Coronary artery (tissue), 2 donors: ENCODE results near the gene CCDC33.

Experiments
- DNase-seq: peaks from one replicate; pipeline ENCODE4 v3.0.0-alpha.2; 2017; ENCODE audit warnings: low spot score
- H3K27ac ChIP-seq, 2 donors: fragments of 200-600 bp; sonication (generic); one replicate each; pipeline ENCODE4 v1.5.1; 2016 to 2019
- H3K4me3 ChIP-seq: fragments of 200-600 bp; sonication (generic); 2 replicates; pipeline ENCODE4 v1.5.1; 2016; ENCODE audit warnings: mild to moderate bottlenecking, moderate library complexity
- TF ChIP-seq, protein P1 (sequence below): fragments of 200-600 bp; sonication (generic); IDR thresholded peaks from one replicate; pipeline ENCODE4 v1.5.1; 2019; ENCODE audit warnings: antibody characterized with exemption

CCDC33 gene

DNA sequence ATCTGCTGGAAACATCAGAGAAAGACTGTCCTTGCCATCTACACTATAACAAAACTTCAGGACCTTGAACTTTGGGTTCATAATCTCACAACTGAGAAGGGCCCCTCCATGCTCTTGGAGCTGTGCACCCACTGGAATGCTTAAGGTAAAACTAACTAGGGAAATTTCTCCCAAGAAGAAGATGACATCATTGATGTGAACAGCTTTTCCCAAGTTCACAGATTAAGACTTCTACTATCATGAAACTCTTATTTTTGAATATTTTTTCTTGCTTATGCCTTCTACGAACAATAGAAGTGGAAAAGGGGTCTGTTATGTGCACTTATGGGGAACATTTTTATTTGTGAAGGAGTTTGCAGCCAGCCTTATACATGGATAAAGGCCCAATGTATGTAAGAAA is 126.4 kb downstream of the CCDC33 start:
- Histone ChIP-seq H3K27ac (no peak overlapping the region), H3K4me3 (no peak overlapping the region)
- DNase-seq, result no peak
- TF ChIP-seq, protein P1, sequence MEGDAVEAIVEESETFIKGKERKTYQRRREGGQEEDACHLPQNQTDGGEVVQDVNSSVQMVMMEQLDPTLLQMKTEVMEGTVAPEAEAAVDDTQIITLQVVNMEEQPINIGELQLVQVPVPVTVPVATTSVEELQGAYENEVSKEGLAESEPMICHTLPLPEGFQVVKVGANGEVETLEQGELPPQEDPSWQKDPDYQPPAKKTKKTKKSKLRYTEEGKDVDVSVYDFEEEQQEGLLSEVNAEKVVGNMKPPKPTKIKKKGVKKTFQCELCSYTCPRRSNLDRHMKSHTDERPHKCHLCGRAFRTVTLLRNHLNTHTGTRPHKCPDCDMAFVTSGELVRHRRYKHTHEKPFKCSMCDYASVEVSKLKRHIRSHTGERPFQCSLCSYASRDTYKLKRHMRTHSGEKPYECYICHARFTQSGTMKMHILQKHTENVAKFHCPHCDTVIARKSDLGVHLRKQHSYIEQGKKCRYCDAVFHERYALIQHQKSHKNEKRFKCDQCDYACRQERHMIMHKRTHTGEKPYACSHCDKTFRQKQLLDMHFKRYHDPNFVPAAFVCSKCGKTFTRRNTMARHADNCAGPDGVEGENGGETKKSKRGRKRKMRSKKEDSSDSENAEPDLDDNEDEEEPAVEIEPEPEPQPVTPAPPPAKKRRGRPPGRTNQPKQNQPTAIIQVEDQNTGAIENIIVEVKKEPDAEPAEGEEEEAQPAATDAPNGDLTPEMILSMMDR, result no peak

DNA sequence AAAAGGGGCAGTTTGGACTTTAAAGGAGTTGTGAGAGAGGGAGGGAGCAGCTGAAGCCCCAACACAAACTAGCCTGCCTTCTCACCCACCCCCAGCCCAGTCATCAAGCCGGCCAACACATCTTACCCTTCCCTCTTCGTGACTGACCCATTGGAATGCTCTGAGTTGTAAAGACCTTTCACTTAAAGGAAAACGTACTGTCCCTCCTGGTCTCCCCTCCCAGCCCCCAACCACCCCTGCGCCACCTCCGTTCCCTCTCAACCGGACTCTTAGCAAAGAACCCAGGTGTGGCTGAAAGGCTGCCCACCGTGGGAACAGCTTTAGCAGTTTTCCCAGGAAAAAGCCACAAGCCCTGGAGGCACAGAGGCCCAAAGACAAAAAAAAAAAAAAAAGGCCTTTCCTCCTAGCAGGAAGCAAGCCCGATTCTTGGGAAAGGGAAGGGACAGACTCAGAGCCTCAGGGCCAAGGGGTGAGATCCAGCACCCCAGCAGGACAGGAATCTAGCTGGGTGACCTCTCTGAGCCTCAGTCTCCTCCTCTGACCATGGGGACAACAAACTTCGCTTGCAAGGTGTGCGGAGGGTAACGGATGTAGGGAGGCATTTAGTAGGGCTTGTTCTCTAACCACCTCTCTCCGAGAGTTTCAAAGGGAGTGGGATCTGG is 128.9 kb downstream of the CCDC33 start:
- TF ChIP-seq, protein P1, result no peak
- Histone ChIP-seq H3K4me3 (peak overlapping the region; percentile 81), H3K27ac (peak overlapping the region in 1 of 2 donors; percentile 26)
- DNase-seq, result peak; percentile 69

DNA sequence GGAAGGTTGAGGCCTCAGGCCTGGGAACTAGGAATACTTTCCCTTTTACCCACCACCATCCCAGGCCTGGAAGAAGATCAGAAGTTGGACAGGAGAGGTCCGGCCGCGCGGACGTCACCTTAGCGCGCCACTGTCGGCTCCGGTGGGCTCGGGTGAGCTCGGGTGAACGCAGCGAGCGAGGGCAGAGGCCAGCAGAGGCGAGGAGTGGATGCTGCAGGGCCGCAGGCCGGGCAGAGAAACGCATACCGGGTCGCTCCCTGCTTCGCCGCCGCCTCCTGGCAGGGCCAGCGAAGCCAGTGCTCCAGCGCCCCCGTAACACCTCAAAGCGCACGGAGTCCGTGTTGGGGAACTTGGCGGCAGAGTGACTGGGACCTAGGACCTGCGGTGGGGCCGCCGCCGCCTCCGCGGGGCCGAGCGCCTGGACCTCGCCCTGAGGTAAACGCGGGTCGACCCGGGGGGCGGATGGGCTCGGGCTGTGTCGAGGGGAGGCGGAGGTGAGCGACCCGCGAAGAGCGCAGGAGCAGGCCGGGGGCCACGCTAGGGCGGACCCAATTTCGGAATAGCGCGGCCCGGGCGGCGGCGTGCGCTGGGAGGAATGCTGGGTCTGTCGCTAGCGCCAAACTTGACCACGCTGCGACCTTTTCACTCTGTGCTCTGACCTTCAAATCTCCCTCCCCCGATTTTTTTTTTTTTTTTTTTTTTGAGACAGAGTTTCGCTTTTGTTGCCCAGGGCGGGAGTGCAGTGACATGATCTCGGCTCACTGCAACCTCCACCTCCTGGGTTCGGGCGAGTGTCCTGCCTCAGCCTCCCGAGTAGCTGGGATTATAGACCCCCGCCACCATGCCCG is 129.7 kb downstream of the CCDC33 start:
- TF ChIP-seq, protein P1, result no peak
- Histone ChIP-seq H3K4me3 (peak overlapping the region; percentile 81), H3K27ac (peak overlapping the region in 1 of 2 donors; percentile 26)
- DNase-seq, result peak; percentile 70

DNA sequence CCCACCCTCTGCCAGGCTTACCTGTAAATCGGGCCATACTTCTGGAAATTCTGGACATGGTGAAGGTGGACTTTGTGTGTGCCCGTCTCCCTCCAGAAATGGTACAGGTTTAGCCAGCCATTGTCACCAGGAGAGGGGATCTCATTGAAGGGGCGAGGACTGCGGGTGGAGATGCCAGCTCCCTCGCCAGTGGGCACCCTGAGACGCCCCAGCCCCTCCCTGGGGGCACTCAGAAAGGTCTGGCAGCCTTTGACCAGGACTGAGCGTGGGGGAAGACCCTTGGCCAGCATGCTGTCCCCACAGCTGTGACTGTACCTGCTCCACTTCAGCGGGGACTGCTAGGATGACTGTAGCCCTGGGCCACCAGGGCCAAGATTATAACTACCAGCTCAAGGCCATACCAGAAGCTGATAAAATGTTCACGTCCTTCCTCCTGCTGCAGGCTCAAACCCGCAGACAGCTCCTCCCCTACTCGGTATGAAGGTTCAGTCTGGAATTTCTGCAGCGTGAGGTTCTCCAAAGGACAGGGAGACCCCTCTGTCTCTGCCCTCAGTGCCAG is 131.2 kb downstream of the CCDC33 start, which contains the start of gene CYP11A1:
CYP11A1 (minus strand) TSS at position 351 of the 559 bp plus-strand sequence; CDS start at position 290, 61 bp downstream.
- TF ChIP-seq, protein P1, result no peak
- DNase-seq, result peak; percentile 69
- Histone ChIP-seq H3K27ac (no peak within 1 kb of the TSS), H3K4me3 (peak within 1 kb of the TSS; percentile 81)

DNA sequence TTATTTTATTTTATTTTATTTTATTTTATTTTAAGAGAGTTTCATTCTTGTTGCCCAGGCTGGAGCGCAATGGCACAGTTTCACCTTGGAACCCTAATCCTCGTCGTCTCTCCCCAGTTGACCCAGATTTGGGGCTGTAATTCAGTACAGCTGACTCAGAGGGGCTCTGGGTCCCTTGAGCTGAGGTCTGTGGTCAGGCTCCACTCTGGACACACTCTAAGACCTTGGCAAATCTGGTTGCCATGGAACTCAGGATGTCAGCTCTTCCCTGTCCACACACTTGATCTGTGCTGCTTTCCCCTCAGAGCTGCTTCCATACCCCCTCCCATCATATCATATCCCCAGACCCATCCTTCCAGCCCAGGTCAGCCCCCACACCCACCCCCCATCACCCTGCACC is 132.0 kb downstream of the CCDC33 start:
- no peak overlapping the region for H3K27ac ChIP-seq
- peak; percentile 59 for DNase-seq
- TF ChIP-seq, protein P1, result no peak
- no peak overlapping the region for H3K4me3 ChIP-seq

DNA sequence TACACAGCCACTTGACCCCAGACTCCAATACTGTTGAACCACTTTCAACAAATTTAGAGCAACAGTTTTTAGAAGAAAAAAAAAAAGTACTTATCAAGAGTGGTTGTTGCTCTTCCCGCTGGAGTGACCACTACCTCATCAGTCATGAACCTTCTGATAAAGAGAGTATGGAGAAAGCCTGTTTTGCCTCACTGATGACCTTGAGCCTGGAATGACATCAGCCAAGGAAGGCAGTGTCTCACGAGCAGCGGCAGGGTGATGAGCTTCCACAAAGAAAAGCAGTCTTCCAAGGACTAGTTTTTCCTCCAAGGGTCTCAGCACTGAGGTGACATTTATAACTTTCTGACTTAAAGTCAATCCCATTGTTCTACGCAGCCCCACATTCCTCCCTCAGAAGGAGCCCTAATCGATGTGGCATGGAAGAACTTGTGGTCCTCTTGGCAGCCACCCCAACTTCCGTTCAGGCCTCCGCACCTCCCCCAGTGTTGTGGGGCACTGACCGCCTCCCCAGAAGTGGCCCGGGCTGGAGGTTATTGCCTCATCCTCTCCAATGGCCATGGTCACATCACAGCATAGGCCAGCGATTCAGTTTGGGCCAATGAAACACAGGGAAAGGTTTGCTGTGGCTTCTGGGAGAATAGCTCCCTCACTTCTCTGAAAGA is 133.1 kb downstream of the CCDC33 start:
- TF ChIP-seq, protein P1, result no peak
- DNase-seq, result peak; percentile 53
- H3K27ac ChIP-seq, result no peak overlapping the region
- H3K4me3 ChIP-seq, result no peak overlapping the region
